Activated CD4-positive, alpha-beta T cell treated with anti-CD3 and anti-CD28 coated beads, Interleukin-2, amount 50 U/mL, for 1 hour (primary cell): ENCODE measurements around the gene KLHDC4.
"Not testable (repeated sequence)": the region's sequence is repeated elsewhere in the genome, so short reads cannot be mapped to it uniquely, and the experiment has no call there.

Experiments used
- DNase-seq: peaks from one replicate; pipeline ENCODE4 v3.0.0-alpha.2; 2020

The KLHDC4 gene

GRCh38 chr16:87787451-87788091, 21.8 kb upstream of the KLHDC4 start:
- DNase-seq, result not testable (repeated sequence)

- no peak for DNase-seq
Measured at GRCh38 chr16:87784812-87785211, 19.0 kb upstream of the KLHDC4 start.

- DNase-seq, result no peak
Measured at GRCh38 chr16:87782033-87782432, 16.2 kb upstream of the KLHDC4 start.

GRCh38 chr16:87780385-87780989, 14.7 kb upstream of the KLHDC4 start:
- DNase-seq, result peak; percentile 13

GRCh38 chr16:87778830-87779579, 13.2 kb upstream of the KLHDC4 start:
- peak; percentile 91 for DNase-seq

GRCh38 chr16:87778476-87778829, 12.7 kb upstream of the KLHDC4 start:
- DNase-seq, result no peak

- DNase-seq, result not testable (repeated sequence)
Measured at GRCh38 chr16:87773836-87774235, 8.1 kb upstream of the KLHDC4 start.

GRCh38 chr16:87767456-87767855, 1.7 kb upstream of the KLHDC4 start:
- DNase-seq, result not testable (repeated sequence)

GRCh38 chr16:87766485-87766797, 655 bp upstream of the KLHDC4 start:
- DNase-seq, result no peak

GRCh38 chr16:87765473-87765775, 362 bp downstream of the KLHDC4 start:
- DNase-seq, result peak; percentile 33

- DNase-seq, result peak; percentile 18
Measured at GRCh38 chr16:87764600-87765472, 950 bp downstream of the KLHDC4 start.

GRCh38 chr16:87762620-87763019, 3.2 kb downstream of the KLHDC4 start:
- no peak for DNase-seq

- DNase-seq, result peak; percentile 4
Measured at GRCh38 chr16:87762071-87762571, 3.7 kb downstream of the KLHDC4 start.

- no peak for DNase-seq
Measured at GRCh38 chr16:87761060-87761459, 4.7 kb downstream of the KLHDC4 start.

- DNase-seq, result no peak
Measured at GRCh38 chr16:87757841-87758426, 7.9 kb downstream of the KLHDC4 start.

GRCh38 chr16:87754535-87754934, 11.3 kb downstream of the KLHDC4 start:
- DNase-seq, result no peak

- DNase-seq, result no peak
Measured at GRCh38 chr16:87747626-87748414, 18.0 kb downstream of the KLHDC4 start.

GRCh38 chr16:87746178-87746577, 19.6 kb downstream of the KLHDC4 start:
- DNase-seq, result no peak

GRCh38 chr16:87744750-87745514, 20.9 kb downstream of the KLHDC4 start:
- no peak for DNase-seq

- no peak for DNase-seq
Measured at GRCh38 chr16:87742781-87743490, 22.9 kb downstream of the KLHDC4 start.
